ENCODE measurements around the gene TSC22D4. TPM values are rescaled to one million over a fixed set of nuclear protein-coding genes. Genes with fewer than 3 reads are reported as not detected.

TSC22D4 gene
- total RNA-seq, 1 donor from 2014 or later = 32.2 TPM

- Mint-ChIP-seq H3K27ac (no peak overlapping the region), H3K9me3 (ENCODE audit: low read depth) (no peaks in the 10 kb centered on the region), H3K4me1 (ENCODE audit: low read depth) (no peaks in the 10 kb centered on the region), H3K36me3 (ENCODE audit: insufficient read depth) (no peaks in the 10 kb centered on the region), H3K4me3 (ENCODE audit: low read depth) (no peak overlapping the region), H3K27me3 (peaks cover 26% of the 10 kb centered on the region)
- DNase-seq (ENCODE audit: low spot score, unreplicated experiment) = no peak
- no peak for TF ChIP-seq CTCF (IDR thresholded peaks at IDR 0.05; ENCODE audit: unreplicated experiment)
Observed at GRCh38 chr7:100496509-100496908, 17.5 kb upstream of the TSC22D4 start.

DNA sequence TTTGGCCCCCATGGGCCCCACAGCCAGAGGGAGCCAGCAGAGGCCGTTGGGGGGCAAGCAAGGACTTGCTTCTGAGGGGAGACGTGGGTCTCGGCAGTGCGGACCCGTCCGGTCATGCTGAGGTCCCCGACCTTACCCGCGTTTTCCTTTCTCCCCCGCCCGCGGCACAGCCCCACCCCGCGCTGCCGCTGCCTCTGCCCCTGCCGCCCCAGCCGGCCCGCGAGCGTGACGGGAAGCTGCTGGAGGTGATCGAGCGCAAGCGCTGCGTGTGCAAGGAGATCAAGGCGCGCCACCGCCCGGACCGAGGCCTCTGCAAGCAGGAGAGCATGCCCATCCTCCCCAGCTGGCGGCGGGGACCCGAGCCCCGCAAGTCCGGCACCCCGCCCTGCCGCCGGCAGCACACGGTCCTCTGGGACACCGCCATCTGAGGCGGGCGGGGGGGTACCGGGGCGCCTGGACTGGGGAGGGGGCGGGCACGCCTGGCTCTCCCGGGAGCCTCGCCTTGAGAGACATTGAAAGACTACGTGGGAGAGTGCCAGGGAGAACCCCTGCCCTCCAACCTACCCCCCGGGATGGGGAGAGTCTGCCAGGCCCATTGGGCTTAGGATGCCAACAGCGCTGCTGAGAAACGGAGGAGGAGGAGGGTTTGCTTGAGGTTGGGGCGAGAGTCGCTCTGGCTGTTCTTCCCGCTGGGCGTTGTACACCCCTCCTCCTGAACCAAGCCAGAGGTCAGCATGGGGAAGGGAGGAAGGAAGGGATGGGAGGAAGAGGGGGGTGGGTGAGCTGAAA, 14.7 kb upstream of the TSC22D4 start:
- no peak overlapping the region for H3K27ac Mint-ChIP-seq

DNA sequence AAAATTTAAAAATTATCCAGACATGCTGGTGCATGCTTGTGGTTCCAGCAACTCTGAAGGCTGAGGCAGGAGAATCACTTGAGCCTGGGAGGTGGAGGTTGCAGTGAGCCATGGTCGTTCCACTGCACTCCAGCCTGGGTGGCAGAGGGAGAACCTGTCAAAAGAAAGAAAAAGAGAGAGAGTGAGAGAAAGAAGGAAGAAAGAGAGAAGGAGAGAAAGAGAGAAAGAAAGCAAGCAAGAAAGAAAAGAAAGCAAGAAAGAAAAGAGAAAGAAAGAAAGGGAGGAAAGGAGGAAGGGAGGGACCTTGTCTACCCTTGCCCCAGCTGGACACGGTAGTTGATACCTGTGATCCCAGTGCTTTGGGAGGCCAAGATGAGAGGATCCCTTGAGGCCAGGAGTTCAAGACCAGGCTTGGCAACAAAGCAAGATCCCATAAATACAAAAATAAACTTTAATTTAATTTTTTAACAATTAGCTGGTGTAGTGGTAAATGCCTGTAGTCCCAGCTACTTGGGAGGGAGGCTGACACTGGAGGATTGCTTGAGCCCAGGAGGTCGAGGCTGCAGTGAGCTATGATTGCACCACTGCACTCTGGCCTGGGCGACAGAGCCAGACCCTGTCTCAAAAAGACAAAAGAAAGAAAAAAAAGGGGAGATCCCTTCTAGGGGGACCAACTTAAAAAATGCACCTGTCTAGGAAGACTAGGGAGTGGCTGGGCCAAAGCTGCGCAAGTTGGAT, 13.9 kb upstream of the TSC22D4 start:
- Mint-ChIP-seq H3K9me3 (ENCODE audit: low read depth) (no peaks in the 10 kb centered on the region), H3K36me3 (ENCODE audit: insufficient read depth) (no peaks in the 10 kb centered on the region), H3K4me3 (ENCODE audit: low read depth) (no peak overlapping the region), H3K27me3 (peaks cover 26% of the 10 kb centered on the region), H3K27ac (no peak overlapping the region), H3K4me1 (ENCODE audit: low read depth) (peaks cover 2% of the 10 kb centered on the region)
- TF ChIP-seq CTCF (IDR thresholded peaks at IDR 0.05; ENCODE audit: unreplicated experiment) = no peak
- DNase-seq (ENCODE audit: low spot score, unreplicated experiment) = no peak

More for the DNA sequence above, 14.7 kb upstream of the TSC22D4 start:
- Mint-ChIP-seq H3K36me3 (ENCODE audit: insufficient read depth) (no peaks in the 10 kb centered on the region), H3K27me3 (peaks cover 26% of the 10 kb centered on the region), H3K4me1 (ENCODE audit: low read depth) (peaks cover 2% of the 10 kb centered on the region), H3K4me3 (ENCODE audit: low read depth) (no peak overlapping the region), H3K9me3 (ENCODE audit: low read depth) (no peaks in the 10 kb centered on the region)
- TF ChIP-seq CTCF (IDR thresholded peaks at IDR 0.05; ENCODE audit: unreplicated experiment) = no peak
- no peak for DNase-seq (ENCODE audit: low spot score, unreplicated experiment)

DNA sequence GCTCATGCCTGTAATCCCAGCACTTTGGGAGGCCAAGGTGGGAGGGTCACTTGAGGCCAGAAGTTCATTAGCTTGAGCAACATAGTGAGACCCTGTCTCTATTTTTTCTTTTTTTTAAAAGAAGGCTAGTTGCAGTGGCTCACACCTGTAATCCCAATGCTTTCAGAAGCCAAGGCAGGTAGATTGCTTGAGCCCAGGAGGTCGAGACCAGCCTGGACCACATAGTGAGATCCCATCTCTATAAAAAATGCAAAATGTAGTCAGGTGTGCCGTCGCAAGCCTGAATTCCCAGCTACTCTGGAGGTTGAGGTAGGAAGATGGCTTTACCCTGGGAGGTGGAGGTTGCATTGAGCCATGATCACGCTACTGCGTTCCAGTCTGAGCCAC, 12.2 kb upstream of the TSC22D4 start:
- no peaks in the 10 kb centered on the region for H3K36me3 Mint-ChIP-seq (ENCODE audit: insufficient read depth)
- no peak overlapping the region for H3K4me3 Mint-ChIP-seq (ENCODE audit: low read depth)
- H3K4me1 Mint-ChIP-seq (ENCODE audit: low read depth) = peaks cover 2% of the 10 kb centered on the region
- H3K27me3 Mint-ChIP-seq = peaks cover 25% of the 10 kb centered on the region
- no peak overlapping the region for H3K27ac Mint-ChIP-seq
- no peak for DNase-seq (ENCODE audit: low spot score, unreplicated experiment)
- no peaks in the 10 kb centered on the region for H3K9me3 Mint-ChIP-seq (ENCODE audit: low read depth)
- no peak for TF ChIP-seq CTCF (IDR thresholded peaks at IDR 0.05; ENCODE audit: unreplicated experiment)

DNA sequence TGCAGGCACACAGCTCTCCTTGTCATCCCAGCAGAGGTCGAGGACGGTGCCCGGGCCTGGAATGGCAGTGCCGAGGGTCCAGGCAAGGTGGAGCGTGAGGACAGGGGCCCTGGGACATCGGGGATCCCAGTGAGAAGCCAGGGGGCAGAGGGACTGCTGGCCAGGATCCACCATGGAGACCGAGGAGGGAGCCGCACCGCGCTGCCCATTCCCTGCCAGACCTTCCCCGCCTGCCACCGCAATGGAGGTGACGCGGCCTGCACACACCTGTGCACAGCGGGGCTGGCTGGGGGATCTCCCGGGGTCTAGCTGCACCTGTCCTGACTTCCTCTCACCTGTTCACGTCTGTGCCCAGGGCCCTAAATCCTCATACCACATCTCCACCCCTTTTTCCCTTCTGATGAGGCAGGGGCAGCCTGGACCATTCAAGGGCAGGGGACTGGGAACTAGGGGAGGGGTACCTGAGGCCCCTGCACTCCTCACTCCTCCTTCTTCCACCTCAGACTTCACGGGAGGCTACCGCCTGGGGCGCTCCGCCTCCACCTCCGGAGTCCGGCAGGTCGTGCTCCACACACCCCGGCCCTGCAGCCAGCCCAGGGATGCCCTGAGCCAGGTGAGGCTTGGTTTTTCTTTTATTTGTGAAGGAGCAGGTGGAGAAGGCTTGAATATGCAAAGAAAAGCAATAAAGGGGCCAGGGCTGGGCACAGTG, 11.6 kb upstream of the TSC22D4 start:
- H3K36me3 Mint-ChIP-seq (ENCODE audit: insufficient read depth) = no peaks in the 10 kb centered on the region
- H3K27me3 Mint-ChIP-seq = peaks cover 23% of the 10 kb centered on the region
- H3K9me3 Mint-ChIP-seq (ENCODE audit: low read depth) = no peaks in the 10 kb centered on the region
- peaks cover 6% of the 10 kb centered on the region for H3K4me1 Mint-ChIP-seq (ENCODE audit: low read depth)
- H3K27ac Mint-ChIP-seq = no peak overlapping the region
- no peak overlapping the region for H3K4me3 Mint-ChIP-seq (ENCODE audit: low read depth)
- no peak for TF ChIP-seq CTCF (IDR thresholded peaks at IDR 0.05; ENCODE audit: unreplicated experiment)
- DNase-seq (ENCODE audit: low spot score, unreplicated experiment) = no peak

Measured in progenitor cell of endocrine pancreas (in vitro differentiated cells).